ENCODE data around the gene CPEB4.

Gene CPEB4

DNA sequence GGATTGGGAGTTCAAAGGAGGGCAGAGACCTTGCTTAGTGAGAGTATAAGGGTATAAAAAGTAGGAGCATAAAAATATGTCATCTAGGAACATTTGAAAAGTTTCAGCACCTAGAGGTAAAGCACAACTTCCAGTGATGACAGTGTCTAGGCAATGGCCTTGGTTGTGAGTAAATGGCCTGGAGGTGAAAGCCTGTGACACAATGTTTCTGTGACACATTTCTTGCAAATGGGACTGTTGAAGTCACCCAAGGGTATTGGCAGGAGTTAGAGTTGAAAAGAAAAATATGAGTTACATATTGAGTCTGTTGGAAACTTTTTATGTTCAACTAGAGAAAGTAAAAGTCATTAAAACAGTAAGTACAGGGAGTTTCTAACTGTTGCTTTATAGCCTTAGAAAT, 115.6 kb downstream of the CPEB4 start:
- DNase-seq (ENCODE audit: low spot score): no peak
- TF ChIP-seq, protein P1, sequence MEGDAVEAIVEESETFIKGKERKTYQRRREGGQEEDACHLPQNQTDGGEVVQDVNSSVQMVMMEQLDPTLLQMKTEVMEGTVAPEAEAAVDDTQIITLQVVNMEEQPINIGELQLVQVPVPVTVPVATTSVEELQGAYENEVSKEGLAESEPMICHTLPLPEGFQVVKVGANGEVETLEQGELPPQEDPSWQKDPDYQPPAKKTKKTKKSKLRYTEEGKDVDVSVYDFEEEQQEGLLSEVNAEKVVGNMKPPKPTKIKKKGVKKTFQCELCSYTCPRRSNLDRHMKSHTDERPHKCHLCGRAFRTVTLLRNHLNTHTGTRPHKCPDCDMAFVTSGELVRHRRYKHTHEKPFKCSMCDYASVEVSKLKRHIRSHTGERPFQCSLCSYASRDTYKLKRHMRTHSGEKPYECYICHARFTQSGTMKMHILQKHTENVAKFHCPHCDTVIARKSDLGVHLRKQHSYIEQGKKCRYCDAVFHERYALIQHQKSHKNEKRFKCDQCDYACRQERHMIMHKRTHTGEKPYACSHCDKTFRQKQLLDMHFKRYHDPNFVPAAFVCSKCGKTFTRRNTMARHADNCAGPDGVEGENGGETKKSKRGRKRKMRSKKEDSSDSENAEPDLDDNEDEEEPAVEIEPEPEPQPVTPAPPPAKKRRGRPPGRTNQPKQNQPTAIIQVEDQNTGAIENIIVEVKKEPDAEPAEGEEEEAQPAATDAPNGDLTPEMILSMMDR (IDR thresholded peaks at IDR 0.05; ENCODE audit: extremely low read depth, missing control alignments): no peak

DNA sequence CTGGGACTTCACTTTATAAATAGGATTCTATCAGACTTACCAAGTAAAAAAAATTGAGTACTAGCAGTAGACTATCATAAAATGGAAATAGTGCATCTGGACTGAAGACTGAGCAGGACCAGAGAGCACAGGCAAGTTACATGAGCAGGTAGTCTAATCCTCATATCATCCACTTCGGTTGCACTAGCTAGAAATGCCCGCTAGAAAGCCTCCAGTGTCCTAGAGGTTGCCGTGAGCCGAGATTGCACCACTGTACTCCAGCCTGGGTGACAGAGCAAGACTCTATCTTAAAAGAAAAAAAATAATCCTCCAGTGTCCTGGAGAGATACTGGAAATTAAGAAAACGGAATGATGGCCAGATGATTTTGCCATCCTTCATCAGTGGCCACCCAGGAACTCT, 120.8 kb downstream of the CPEB4 start:
- DNase-seq (ENCODE audit: low spot score): no peak
- TF ChIP-seq, protein P1 (IDR thresholded peaks at IDR 0.05; ENCODE audit: extremely low read depth, missing control alignments): no peak

DNA sequence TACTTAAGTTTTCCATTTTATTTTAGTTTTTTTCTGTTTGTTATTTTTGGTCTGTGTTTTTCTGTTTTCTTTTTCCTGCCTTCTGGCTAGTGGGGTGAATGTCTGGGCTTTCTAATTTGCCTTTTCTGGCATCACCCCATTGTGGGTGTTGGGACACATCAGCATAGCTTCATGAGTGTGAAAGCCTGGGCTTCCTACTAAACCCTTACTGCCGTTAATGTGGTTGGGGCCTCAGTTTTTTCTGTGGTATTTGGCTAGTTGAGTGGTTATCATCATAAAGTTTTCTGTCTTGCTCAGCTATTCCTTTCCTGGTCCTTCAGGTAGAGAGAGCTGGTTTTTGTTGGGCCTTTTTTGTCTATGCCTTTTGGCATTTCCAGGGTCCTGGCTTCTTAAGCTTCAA, 122.2 kb downstream of the CPEB4 start:
- TF ChIP-seq, protein P1 (IDR thresholded peaks at IDR 0.05; ENCODE audit: extremely low read depth, missing control alignments): no peak
- DNase-seq (ENCODE audit: low spot score): no peak

DNA sequence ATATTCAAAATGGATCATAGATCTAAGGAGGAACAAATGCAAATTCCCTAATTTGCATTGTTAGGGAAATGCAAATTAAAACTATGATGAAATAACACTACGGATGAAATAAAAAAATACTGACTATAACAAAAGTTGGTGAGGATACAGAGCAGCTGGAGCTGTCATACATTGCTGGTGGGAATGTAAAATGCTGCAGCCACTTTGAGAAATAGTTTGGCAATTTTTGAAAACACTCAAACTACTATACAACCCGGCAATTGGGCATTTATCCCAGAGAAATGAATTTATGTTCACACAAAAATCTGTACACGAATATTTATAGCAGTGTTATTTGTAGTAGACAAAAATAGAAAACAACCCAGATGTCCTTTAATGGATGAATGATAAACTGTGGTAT, 123.3 kb downstream of the CPEB4 start:
- no peak for DNase-seq (ENCODE audit: low spot score)
- TF ChIP-seq, protein P1 (IDR thresholded peaks at IDR 0.05; ENCODE audit: extremely low read depth, missing control alignments): no peak

All from GM20000 (cell line).